ENCODE data around the gene CYTH1.

Gene CYTH1

GRCh38 chr17:78694805-78695531, 87.1 kb downstream of the CYTH1 start:
- Mint-ChIP-seq H3K4me1 (peaks cover 8% of the 10 kb centered on the region), H3K4me3 (no peak overlapping the region)

GRCh38 chr17:78693346-78694083, 88.6 kb downstream of the CYTH1 start:
- peaks cover 26% of the 10 kb centered on the region for H3K36me3 Mint-ChIP-seq
- no peaks in the 10 kb centered on the region for H3K9me3 Mint-ChIP-seq
- no peaks in the 10 kb centered on the region for H3K27me3 Mint-ChIP-seq
- peaks cover 8% of the 10 kb centered on the region for H3K4me1 Mint-ChIP-seq
- no peak overlapping the region for H3K27ac Mint-ChIP-seq
- no peak overlapping the region for H3K4me3 Mint-ChIP-seq

More at GRCh38 chr17:78694805-78695531, 87.1 kb downstream of the CYTH1 start:
- Mint-ChIP-seq H3K27ac (peak overlapping the region; percentile 86), H3K27me3 (no peaks in the 10 kb centered on the region), H3K36me3 (peaks cover 28% of the 10 kb centered on the region), H3K9me3 (no peaks in the 10 kb centered on the region)

GRCh38 chr17:78692460-78693010, 89.5 kb downstream of the CYTH1 start:
- Mint-ChIP-seq H3K36me3 (peaks cover 28% of the 10 kb centered on the region), H3K9me3 (no peaks in the 10 kb centered on the region), H3K4me3 (no peak overlapping the region), H3K4me1 (peaks cover 13% of the 10 kb centered on the region), H3K27ac (peak overlapping the region; percentile 71), H3K27me3 (no peaks in the 10 kb centered on the region)

GRCh38 chr17:78689029-78689428, 93.0 kb downstream of the CYTH1 start:
- no peaks in the 10 kb centered on the region for H3K9me3 Mint-ChIP-seq
- H3K4me3 Mint-ChIP-seq = no peak overlapping the region
- peak overlapping the region; percentile 79 for H3K27ac Mint-ChIP-seq
- H3K36me3 Mint-ChIP-seq = peaks cover 22% of the 10 kb centered on the region
- H3K27me3 Mint-ChIP-seq = no peaks in the 10 kb centered on the region
- peaks cover 12% of the 10 kb centered on the region for H3K4me1 Mint-ChIP-seq

GRCh38 chr17:78687944-78688343, 94.1 kb downstream of the CYTH1 start:
- Mint-ChIP-seq H3K4me1 (peaks cover 15% of the 10 kb centered on the region), H3K9me3 (no peaks in the 10 kb centered on the region), H3K36me3 (peaks cover 21% of the 10 kb centered on the region), H3K27me3 (no peaks in the 10 kb centered on the region), H3K27ac (peak overlapping the region; percentile 69), H3K4me3 (no peak overlapping the region)

GRCh38 chr17:78687125-78687524, 94.9 kb downstream of the CYTH1 start:
- Mint-ChIP-seq H3K27me3 (no peaks in the 10 kb centered on the region), H3K4me3 (no peak overlapping the region), H3K9me3 (no peaks in the 10 kb centered on the region), H3K36me3 (peaks cover 18% of the 10 kb centered on the region), H3K4me1 (peaks cover 16% of the 10 kb centered on the region), H3K27ac (no peak overlapping the region)

- Mint-ChIP-seq H3K27me3 (no peaks in the 10 kb centered on the region), H3K36me3 (peaks cover 17% of the 10 kb centered on the region), H3K4me1 (peaks cover 16% of the 10 kb centered on the region), H3K9me3 (no peaks in the 10 kb centered on the region), H3K27ac (peak overlapping the region; percentile 51), H3K4me3 (no peak overlapping the region)
These were observed 98.0 kb downstream of the CYTH1 start for GRCh38 chr17:78684026-78684425.

- H3K4me1 Mint-ChIP-seq = peaks cover 16% of the 10 kb centered on the region
- H3K4me3 Mint-ChIP-seq = no peak overlapping the region
- no peaks in the 10 kb centered on the region for H3K27me3 Mint-ChIP-seq
- peaks cover 20% of the 10 kb centered on the region for H3K36me3 Mint-ChIP-seq
- peak overlapping the region; percentile 76 for H3K27ac Mint-ChIP-seq
- no peaks in the 10 kb centered on the region for H3K9me3 Mint-ChIP-seq
These were observed 98.6 kb downstream of the CYTH1 start for GRCh38 chr17:78683408-78683961.

- peak overlapping the region; percentile 86 for H3K27ac Mint-ChIP-seq
- peaks cover 11% of the 10 kb centered on the region for H3K4me1 Mint-ChIP-seq
- H3K36me3 Mint-ChIP-seq = peaks cover 15% of the 10 kb centered on the region
- H3K9me3 Mint-ChIP-seq = no peaks in the 10 kb centered on the region
- no peak overlapping the region for H3K4me3 Mint-ChIP-seq
- H3K27me3 Mint-ChIP-seq = no peaks in the 10 kb centered on the region
These were observed 99.7 kb downstream of the CYTH1 start for GRCh38 chr17:78682363-78682762.

GRCh38 chr17:78680436-78680835, 101.6 kb downstream of the CYTH1 start:
- no peaks in the 10 kb centered on the region for H3K9me3 Mint-ChIP-seq
- peaks cover 13% of the 10 kb centered on the region for H3K36me3 Mint-ChIP-seq
- no peak overlapping the region for H3K4me3 Mint-ChIP-seq
- peaks cover 11% of the 10 kb centered on the region for H3K4me1 Mint-ChIP-seq
- H3K27ac Mint-ChIP-seq = peak overlapping the region; percentile 10
- H3K27me3 Mint-ChIP-seq = no peaks in the 10 kb centered on the region

GRCh38 chr17:78679495-78680395, 102.3 kb downstream of the CYTH1 start:
- Mint-ChIP-seq H3K36me3 (peaks cover 14% of the 10 kb centered on the region), H3K9me3 (no peaks in the 10 kb centered on the region), H3K27ac (peak overlapping the region; percentile 27), H3K27me3 (no peaks in the 10 kb centered on the region), H3K4me3 (no peak overlapping the region), H3K4me1 (peaks cover 7% of the 10 kb centered on the region)

- Mint-ChIP-seq H3K27ac (peak overlapping the region; percentile 53), H3K36me3 (peaks cover 13% of the 10 kb centered on the region), H3K4me3 (no peak overlapping the region), H3K27me3 (no peaks in the 10 kb centered on the region), H3K9me3 (no peaks in the 10 kb centered on the region), H3K4me1 (peaks cover 4% of the 10 kb centered on the region)
These were observed 103.4 kb downstream of the CYTH1 start for GRCh38 chr17:78678711-78679110.

GRCh38 chr17:78678222-78678557, 103.9 kb downstream of the CYTH1 start:
- H3K27ac Mint-ChIP-seq = no peak overlapping the region
- no peaks in the 10 kb centered on the region for H3K9me3 Mint-ChIP-seq
- H3K27me3 Mint-ChIP-seq = no peaks in the 10 kb centered on the region
- peaks cover 4% of the 10 kb centered on the region for H3K4me1 Mint-ChIP-seq
- no peak overlapping the region for H3K4me3 Mint-ChIP-seq
- peaks cover 14% of the 10 kb centered on the region for H3K36me3 Mint-ChIP-seq

GRCh38 chr17:78677303-78678221, 104.5 kb downstream of the CYTH1 start:
- H3K9me3 Mint-ChIP-seq = no peaks in the 10 kb centered on the region
- no peak overlapping the region for H3K4me3 Mint-ChIP-seq
- no peaks in the 10 kb centered on the region for H3K4me1 Mint-ChIP-seq
- no peak overlapping the region for H3K27ac Mint-ChIP-seq
- H3K27me3 Mint-ChIP-seq = no peaks in the 10 kb centered on the region
- H3K36me3 Mint-ChIP-seq = peaks cover 13% of the 10 kb centered on the region
